Testis (tissue), 2 donors: ENCODE measurements around the gene SMIM13.

ENCODE experiments used
- CTCF ChIP-seq, 3 experiments: fragments of 450-650 bp in 2 of 3; fragments of 200-600 bp in 1 of 3; sonication (generic) in 1 of 3; IDR thresholded peaks; one replicate each; pipeline ENCODE4 v1.5.1; 2016 to 2019; ENCODE audit warnings: antibody characterized with exemption in 3 of 3, mild to moderate bottlenecking in 2 of 3, moderate library complexity in 1 of 3
- POLR2A ChIP-seq: fragments of 450-650 bp; IDR thresholded peaks from one replicate; pipeline ENCODE4 v1.6.1; 2017; ENCODE audit warnings: antibody characterized with exemption, mild to moderate bottlenecking, moderate library complexity

GRCh38 chr6:11122380-11122779, 28.7 kb downstream of the SMIM13 start:
- TF ChIP-seq CTCF (IDR thresholded peaks at IDR 0.05) (no peak), POLR2A (no peak)
